PC-9 (cell line): ENCODE data around the gene ANKS1B.

Source experiments
- EZH2 ChIP-seq: fragments of 200-600 bp; sonication (generic); IDR thresholded peaks from 2 replicates; pipeline ENCODE4 v1.8.0; 2017; ENCODE audit warnings: antibody characterized with exemption, low read depth
- TF ChIP-seq, protein P1 (sequence below): fragments of 200-600 bp; sonication (generic); conservative IDR thresholded peaks from 2 replicates; pipeline ENCODE4 v1.6.1; 2017; ENCODE audit warnings: mixed run types, antibody characterized with exemption, mild to moderate bottlenecking, moderate library complexity

GRCh38 chr12:99026332-99027054 is 958.2 kb downstream of the ANKS1B start:
- TF ChIP-seq, protein P1, sequence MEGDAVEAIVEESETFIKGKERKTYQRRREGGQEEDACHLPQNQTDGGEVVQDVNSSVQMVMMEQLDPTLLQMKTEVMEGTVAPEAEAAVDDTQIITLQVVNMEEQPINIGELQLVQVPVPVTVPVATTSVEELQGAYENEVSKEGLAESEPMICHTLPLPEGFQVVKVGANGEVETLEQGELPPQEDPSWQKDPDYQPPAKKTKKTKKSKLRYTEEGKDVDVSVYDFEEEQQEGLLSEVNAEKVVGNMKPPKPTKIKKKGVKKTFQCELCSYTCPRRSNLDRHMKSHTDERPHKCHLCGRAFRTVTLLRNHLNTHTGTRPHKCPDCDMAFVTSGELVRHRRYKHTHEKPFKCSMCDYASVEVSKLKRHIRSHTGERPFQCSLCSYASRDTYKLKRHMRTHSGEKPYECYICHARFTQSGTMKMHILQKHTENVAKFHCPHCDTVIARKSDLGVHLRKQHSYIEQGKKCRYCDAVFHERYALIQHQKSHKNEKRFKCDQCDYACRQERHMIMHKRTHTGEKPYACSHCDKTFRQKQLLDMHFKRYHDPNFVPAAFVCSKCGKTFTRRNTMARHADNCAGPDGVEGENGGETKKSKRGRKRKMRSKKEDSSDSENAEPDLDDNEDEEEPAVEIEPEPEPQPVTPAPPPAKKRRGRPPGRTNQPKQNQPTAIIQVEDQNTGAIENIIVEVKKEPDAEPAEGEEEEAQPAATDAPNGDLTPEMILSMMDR, result no peak
- no peak for TF ChIP-seq EZH2
